Mesendoderm (in vitro differentiated cells): ENCODE measurements around the gene TMEM121B.
A peak's percentile ranks its signal among the peaks of the same experiment; 100 is the strongest.

Source experiments
- DNase-seq: peaks from one replicate; pipeline ENCODE4 v3.0.0; 2013
- H2AK5ac ChIP-seq: 2 replicates; pipeline ENCODE4 v1.6.1; 2013; ENCODE audit warnings: low read length, inconsistent platforms
- H2BK120ac ChIP-seq: 2 replicates; pipeline ENCODE4 v1.6.1; 2013; ENCODE audit warnings: low read depth, mild to moderate bottlenecking, low read length, moderate library complexity, mixed read lengths
- H2BK15ac ChIP-seq: replicated peaks from 2 replicates; pipeline ENCODE4 v1.6.1; 2013; ENCODE audit warnings: low read depth, mild to moderate bottlenecking, moderate library complexity
- H2BK5ac ChIP-seq: 2 replicates; pipeline ENCODE4 v1.6.1; 2013; ENCODE audit warnings: low read length, inconsistent platforms
- H3K18ac ChIP-seq: 2 replicates; pipeline ENCODE4 v1.6.1; 2013; ENCODE audit warnings: mild to moderate bottlenecking, low read length, mixed read lengths
- H3K23ac ChIP-seq: one replicate; pipeline ENCODE4 v1.6.1; 2013; ENCODE audit warnings: low read length
- H3K27ac ChIP-seq: 2 replicates; pipeline ENCODE4 v1.5.1; 2013; ENCODE audit warnings: low read depth, mild to moderate bottlenecking, inconsistent platforms, low read length, moderate library complexity
- H3K27me3 ChIP-seq: 2 replicates; pipeline ENCODE4 v1.6.1; 2013; ENCODE audit warnings: low read length, control low read depth, mild to moderate bottlenecking, inconsistent platforms; ENCODE audit not compliant: insufficient read depth, poor library complexity
- H3K36me3 ChIP-seq: 2 replicates; pipeline ENCODE4 v1.6.1; 2013; ENCODE audit warnings: low read length, inconsistent platforms; ENCODE audit not compliant: control insufficient read depth, insufficient read depth
- H3K4ac ChIP-seq: one replicate; pipeline ENCODE4 v1.6.1; 2013; ENCODE audit warnings: low read depth, mild to moderate bottlenecking, low read length, moderate library complexity
- H3K4me1 ChIP-seq: 2 replicates; pipeline ENCODE4 v1.6.1; 2013; ENCODE audit warnings: low read depth, low read length, inconsistent platforms; ENCODE audit not compliant: control insufficient read depth
- H3K4me2 ChIP-seq: 2 replicates; pipeline ENCODE4 v1.6.1; 2013; ENCODE audit warnings: low read length
- H3K4me3 ChIP-seq: 2 replicates; pipeline ENCODE4 v1.5.1; 2013; ENCODE audit warnings: mild to moderate bottlenecking, low read length
- H3K56ac ChIP-seq: one replicate; pipeline ENCODE4 v1.6.1; 2013; ENCODE audit warnings: low read length
- H3K79me1 ChIP-seq: 2 replicates; pipeline ENCODE4 v1.6.1; 2013; ENCODE audit warnings: low read length, inconsistent platforms
- H3K79me2 ChIP-seq: 2 replicates; pipeline ENCODE4 v1.6.1; 2013; ENCODE audit warnings: mild to moderate bottlenecking, low read length; ENCODE audit not compliant: control insufficient read depth, insufficient read depth
- H3K9ac ChIP-seq: 2 replicates; pipeline ENCODE4 v1.6.1; 2013; ENCODE audit warnings: low read length, inconsistent platforms
- H4K5ac ChIP-seq: one replicate; pipeline ENCODE4 v1.6.1; 2013; ENCODE audit warnings: low read length
- H4K8ac ChIP-seq: one replicate; pipeline ENCODE4 v1.6.1; 2013; ENCODE audit warnings: low read depth, mild to moderate bottlenecking, control low read depth, low read length, moderate library complexity
- WGBS: extraction: QIAGEN DNeasy Blood & Tissue Kit; methylation state at CpG from one replicate; pipeline ENCODE4 v1.1.7; 2013; ENCODE audit warnings: low lambda C conversion rate, missing lambda C conversion rate; ENCODE audit not compliant: insufficient coverage; ENCODE audit errors: extremely low coverage; 5-methylcytosine and 5-hydroxymethylcytosine counted together

The TMEM121B gene

GRCh38 chr22:17114173-17114897 lies 6.8 kb downstream of the TMEM121B start:
- H3K23ac ChIP-seq, result peak overlapping the region; percentile 67
- DNase-seq, result no peak
- H4K8ac ChIP-seq, result no peak overlapping the region
- H2AK5ac ChIP-seq, result no peak overlapping the region
- H3K27ac ChIP-seq, result no peak overlapping the region
- H4K5ac ChIP-seq, result no peak overlapping the region
- no peak overlapping the region for H3K18ac ChIP-seq
- H2BK120ac ChIP-seq, result no peak overlapping the region
- H3K4me2 ChIP-seq, result no peak overlapping the region
- no peaks in the 10 kb centered on the region for H3K79me1 ChIP-seq
- H3K56ac ChIP-seq, result no peak overlapping the region
- H3K9ac ChIP-seq, result no peak overlapping the region
- H3K79me2 ChIP-seq, result no peaks in the 10 kb centered on the region
- H2BK5ac ChIP-seq, result no peak overlapping the region
- no peaks in the 10 kb centered on the region for H3K36me3 ChIP-seq
- no CpG with 5 or more reads among the region's 13 CpGs for WGBS
- H3K27me3 ChIP-seq, result no peaks in the 10 kb centered on the region
- no peak overlapping the region for H2BK15ac ChIP-seq
- no peak overlapping the region for H3K4me3 ChIP-seq
- H3K4ac ChIP-seq, result no peak overlapping the region
- H3K4me1 ChIP-seq, result peaks cover 15% of the 10 kb centered on the region

- Histone ChIP-seq H3K27me3 (no peaks in the 10 kb centered on the region), H2BK5ac (no peak overlapping the region), H3K23ac (no peak overlapping the region), H3K4me2 (no peak overlapping the region), H3K4me1 (peaks cover 15% of the 10 kb centered on the region), H2AK5ac (no peak overlapping the region), H3K4ac (no peak overlapping the region), H3K18ac (no peak overlapping the region), H3K79me1 (no peaks in the 10 kb centered on the region), H3K56ac (no peak overlapping the region), H3K9ac (no peak overlapping the region), H3K27ac (no peak overlapping the region), H2BK15ac (no peak overlapping the region), H2BK120ac (no peak overlapping the region), H3K36me3 (no peaks in the 10 kb centered on the region), H3K4me3 (no peak overlapping the region), H4K5ac (no peak overlapping the region), H3K79me2 (no peaks in the 10 kb centered on the region), H4K8ac (no peak overlapping the region)
- WGBS, result no CpG with 5 or more reads among the region's 8 CpGs
- no peak for DNase-seq
Observed at GRCh38 chr22:17113600-17113999, 7.6 kb downstream of the TMEM121B start.

- H2BK15ac ChIP-seq, result no peak overlapping the region
- H3K9ac ChIP-seq, result no peak overlapping the region
- no peak overlapping the region for H3K56ac ChIP-seq
- H2AK5ac ChIP-seq, result no peak overlapping the region
- no peak overlapping the region for H4K5ac ChIP-seq
- no peak overlapping the region for H4K8ac ChIP-seq
- H3K4me2 ChIP-seq, result no peak overlapping the region
- H3K18ac ChIP-seq, result no peak overlapping the region
- H3K4me1 ChIP-seq, result peaks cover 7% of the 10 kb centered on the region
- DNase-seq, result no peak
- H2BK5ac ChIP-seq, result no peak overlapping the region
- H3K79me1 ChIP-seq, result no peaks in the 10 kb centered on the region
- no peak overlapping the region for H3K4ac ChIP-seq
- no peak overlapping the region for H3K4me3 ChIP-seq
- no peak overlapping the region for H2BK120ac ChIP-seq
- H3K79me2 ChIP-seq, result no peaks in the 10 kb centered on the region
- no peak overlapping the region for H3K27ac ChIP-seq
- H3K27me3 ChIP-seq, result no peaks in the 10 kb centered on the region
- H3K23ac ChIP-seq, result no peak overlapping the region
- H3K36me3 ChIP-seq, result no peaks in the 10 kb centered on the region
- WGBS, result no CpG with 5 or more reads among the region's 9 CpGs
Observed at GRCh38 chr22:17112491-17113042, 8.6 kb downstream of the TMEM121B start.

DNA sequence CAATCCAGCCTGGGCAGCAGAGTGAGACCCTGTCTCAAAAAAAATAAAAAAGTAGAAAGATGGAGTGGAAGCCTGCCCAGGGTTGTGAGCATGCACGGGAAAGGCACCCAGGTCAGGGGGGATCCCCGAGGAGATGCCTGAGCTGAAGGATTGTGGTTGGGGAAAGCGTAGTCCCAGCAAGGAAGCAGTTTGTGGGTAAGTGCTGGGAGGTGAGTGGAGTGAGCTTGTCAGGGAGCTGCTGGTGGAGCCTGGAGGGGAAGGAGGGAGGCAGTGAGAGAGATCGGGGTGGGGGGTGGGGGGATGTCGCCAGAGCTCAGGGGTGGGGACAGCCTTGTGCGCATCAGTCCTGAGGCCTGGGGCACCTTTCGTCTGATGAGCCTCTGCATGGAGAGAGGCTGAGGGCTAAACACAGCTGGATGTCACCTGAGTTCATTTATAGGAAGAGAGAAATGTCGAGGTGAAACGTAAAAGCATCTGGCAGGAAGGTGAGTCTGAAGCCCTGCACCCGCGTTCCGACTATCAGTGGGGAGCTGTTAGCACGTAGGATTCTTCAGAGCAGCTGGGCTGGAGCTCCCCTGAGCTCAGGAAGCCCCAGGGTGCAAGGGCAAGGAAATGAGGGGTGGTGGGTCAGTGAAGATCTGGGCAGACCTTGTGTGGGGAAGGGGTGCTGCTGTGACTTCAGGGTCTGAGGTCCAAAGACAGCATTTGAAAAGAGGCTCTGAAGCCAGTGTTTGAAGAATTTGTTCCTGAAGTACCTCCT lies 10.2 kb downstream of the TMEM121B start:
- Histone ChIP-seq H3K27ac (no peak overlapping the region), H3K4me2 (no peak overlapping the region), H2BK120ac (no peak overlapping the region), H3K4ac (no peak overlapping the region), H2BK15ac (no peak overlapping the region), H3K36me3 (no peaks in the 10 kb centered on the region), H3K56ac (no peak overlapping the region), H4K5ac (no peak overlapping the region), H3K79me2 (no peaks in the 10 kb centered on the region), H2AK5ac (no peak overlapping the region), H4K8ac (no peak overlapping the region), H3K79me1 (no peaks in the 10 kb centered on the region), H3K4me1 (no peaks in the 10 kb centered on the region), H3K9ac (no peak overlapping the region), H3K23ac (no peak overlapping the region), H2BK5ac (no peak overlapping the region), H3K18ac (no peak overlapping the region), H3K27me3 (no peaks in the 10 kb centered on the region), H3K4me3 (no peak overlapping the region)
- DNase-seq, result no peak
- WGBS, result no CpG with 5 or more reads among the region's 13 CpGs

DNA sequence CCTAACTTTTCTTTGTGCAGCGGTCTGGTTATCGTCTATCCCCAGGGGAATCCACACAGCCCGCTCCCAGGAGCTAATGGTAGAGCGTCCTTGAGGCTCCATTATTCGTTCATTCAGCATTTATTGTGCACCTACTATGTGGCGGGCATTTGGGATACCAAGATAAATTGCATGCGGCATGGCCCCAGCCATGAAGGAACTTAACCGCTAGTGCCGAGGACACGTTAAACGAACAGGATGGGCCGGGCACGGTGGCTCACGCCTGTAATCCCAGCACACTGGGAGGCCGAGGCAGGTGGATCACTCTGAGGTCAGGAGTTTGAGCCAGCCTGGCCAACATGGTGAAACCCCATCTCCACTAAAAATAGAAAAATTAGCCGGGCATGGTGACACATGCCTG lies 11.2 kb downstream of the TMEM121B start:
- H3K79me1 ChIP-seq, result no peaks in the 10 kb centered on the region
- H4K5ac ChIP-seq, result no peak overlapping the region
- H2BK5ac ChIP-seq, result no peak overlapping the region
- H3K4ac ChIP-seq, result no peak overlapping the region
- WGBS, result no CpG with 5 or more reads among the region's 16 CpGs
- peaks cover 3% of the 10 kb centered on the region for H3K36me3 ChIP-seq
- H3K4me2 ChIP-seq, result no peak overlapping the region
- H3K27me3 ChIP-seq, result no peaks in the 10 kb centered on the region
- no peaks in the 10 kb centered on the region for H3K79me2 ChIP-seq
- no peak for DNase-seq
- no peak overlapping the region for H3K56ac ChIP-seq
- H2BK15ac ChIP-seq, result no peak overlapping the region
- H2BK120ac ChIP-seq, result no peak overlapping the region
- H3K27ac ChIP-seq, result no peak overlapping the region
- no peak overlapping the region for H4K8ac ChIP-seq
- H3K4me3 ChIP-seq, result no peak overlapping the region
- no peak overlapping the region for H2AK5ac ChIP-seq
- H3K23ac ChIP-seq, result no peak overlapping the region
- H3K4me1 ChIP-seq, result no peaks in the 10 kb centered on the region
- no peak overlapping the region for H3K9ac ChIP-seq
- no peak overlapping the region for H3K18ac ChIP-seq
